ENCODE data around the gene LY6G5C. TPM values are rescaled to one million over a fixed set of nuclear protein-coding genes. Genes with fewer than 3 reads are reported as not detected.

The LY6G5C gene
- total and polyA plus RNA-seq, 2 of the 13 experiments (the other 11 are each of a cell fraction or from before 2014, with no cell fraction given): 0.33 to 0.55 TPM

GRCh38 chr6:31655349-31656237 lies 25.3 kb downstream of the LY6G5C start, which contains the start of gene APOM (continued):
- TF ChIP-seq CCAR2 (optimal IDR thresholded peaks at IDR 0.05; ENCODE audit: low read depth, low read length): no peak
- no peak for TF ChIP-seq ZNF570 (CRISPR knock-in tag; IDR thresholded peaks at IDR 0.05; ENCODE audit: borderline replicate concordance)
- TF ChIP-seq RFXAP (CRISPR knock-in tag; IDR thresholded peaks at IDR 0.05; ENCODE audit: borderline replicate concordance): peak; percentile 92
- no peak for TF ChIP-seq ZFP41 (CRISPR knock-in tag; IDR thresholded peaks at IDR 0.05; ENCODE audit: borderline replicate concordance)
- no peak for TF ChIP-seq AGO1 (IDR thresholded peaks at IDR 0.05; ENCODE audit: low read depth, low read length, poor library complexity, severe bottlenecking)
- peak; percentile 93 for TF ChIP-seq KLF9 (CRISPR knock-in tag; IDR thresholded peaks at IDR 0.05; ENCODE audit: low read depth)
- TF ChIP-seq PLSCR1 (CRISPR knock-in tag; IDR thresholded peaks at IDR 0.05; ENCODE audit: borderline replicate concordance): no peak; the same call in 1 of the 2 replicates
- TF ChIP-seq POLR2AphosphoS2 (IDR thresholded peaks at IDR 0.05; ENCODE audit: low read depth, low read length): peak; percentile 60; the same call in 1 of the 2 replicates
- 0 out of 2 replicates have a peak, but pooled peaks have one; percentile 41 for TF ChIP-seq ZNF704 (CRISPR knock-in tag; IDR thresholded peaks at IDR 0.05; ENCODE audit: borderline replicate concordance)
- peak; percentile 62; the same call in 1 of the 2 replicates for TF ChIP-seq SP140L (CRISPR knock-in tag; IDR thresholded peaks at IDR 0.05; ENCODE audit: borderline replicate concordance)
- no peak for TF ChIP-seq MATR3 (CRISPR knock-in tag; IDR thresholded peaks at IDR 0.05)
- peak; percentile 39; the same call in 1 of the 2 replicates for TF ChIP-seq NFKB2 (CRISPR knock-in tag; IDR thresholded peaks at IDR 0.05; ENCODE audit: borderline replicate concordance)
- TF ChIP-seq, protein P1, sequence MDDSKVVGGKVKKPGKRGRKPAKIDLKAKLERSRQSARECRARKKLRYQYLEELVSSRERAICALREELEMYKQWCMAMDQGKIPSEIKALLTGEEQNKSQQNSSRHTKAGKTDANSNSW (CRISPR knock-in tag; IDR thresholded peaks at IDR 0.05; ENCODE audit: borderline replicate concordance): peak; percentile 72; the same call in 1 of the 2 replicates
- TF ChIP-seq SMARCE1 (IDR thresholded peaks at IDR 0.05; ENCODE audit: borderline replicate concordance): no peak
- TF ChIP-seq ZNF234 (CRISPR knock-in tag; conservative IDR thresholded peaks at IDR 0.05): no peak; the same call in 1 of the 2 replicates
- TF ChIP-seq, protein P2, sequence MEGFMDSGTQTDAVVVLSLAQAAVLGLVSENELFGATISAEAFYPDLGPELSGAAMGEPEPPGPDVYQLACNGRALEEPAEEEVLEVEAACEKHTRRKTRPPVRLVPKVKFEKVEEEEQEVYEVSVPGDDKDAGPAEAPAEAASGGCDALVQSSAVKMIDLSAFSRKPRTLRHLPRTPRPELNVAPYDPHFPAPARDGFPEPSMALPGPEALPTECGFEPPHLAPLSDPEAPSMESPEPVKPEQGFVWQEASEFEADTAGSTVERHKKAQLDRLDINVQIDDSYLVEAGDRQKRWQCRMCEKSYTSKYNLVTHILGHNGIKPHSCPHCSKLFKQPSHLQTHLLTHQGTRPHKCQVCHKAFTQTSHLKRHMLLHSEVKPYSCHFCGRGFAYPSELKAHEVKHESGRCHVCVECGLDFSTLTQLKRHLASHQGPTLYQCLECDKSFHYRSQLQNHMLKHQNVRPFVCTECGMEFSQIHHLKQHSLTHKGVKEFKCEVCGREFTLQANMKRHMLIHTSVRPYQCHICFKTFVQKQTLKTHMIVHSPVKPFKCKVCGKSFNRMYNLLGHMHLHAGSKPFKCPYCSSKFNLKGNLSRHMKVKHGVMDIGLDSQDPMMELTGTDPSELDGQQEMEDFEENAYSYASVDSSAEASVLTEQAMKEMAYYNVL (CRISPR knock-in tag; IDR thresholded peaks at IDR 0.05; ENCODE audit: borderline replicate concordance): peak; percentile 96
- peak; percentile 98 for TF ChIP-seq ZNF772 (CRISPR knock-in tag; IDR thresholded peaks at IDR 0.05)
- peak; percentile 73; the same call in 1 of the 2 replicates for TF ChIP-seq ZBTB8A (CRISPR knock-in tag; IDR thresholded peaks at IDR 0.05; ENCODE audit: borderline replicate concordance, low read depth)
- TF ChIP-seq ZNF879 (CRISPR knock-in tag; IDR thresholded peaks at IDR 0.05): no peak
- TF ChIP-seq PPARG (CRISPR knock-in tag; conservative IDR thresholded peaks at IDR 0.05): peak; percentile 97
- TF ChIP-seq MXD4 (CRISPR knock-in tag; IDR thresholded peaks at IDR 0.05): 0 out of 2 replicates have a peak, but pooled peaks have one; percentile 40
